ENCODE data around the gene TET3. TPM values are rescaled to one million over a fixed set of nuclear protein-coding genes. Genes with fewer than 3 reads are reported as not detected.

Gene TET3
- total and polyA plus RNA-seq, 2 donors (not counting 3 experiments of a cell fraction or from before 2014, with no cell fraction given), result 3.4 to 15.6 TPM

DNA sequence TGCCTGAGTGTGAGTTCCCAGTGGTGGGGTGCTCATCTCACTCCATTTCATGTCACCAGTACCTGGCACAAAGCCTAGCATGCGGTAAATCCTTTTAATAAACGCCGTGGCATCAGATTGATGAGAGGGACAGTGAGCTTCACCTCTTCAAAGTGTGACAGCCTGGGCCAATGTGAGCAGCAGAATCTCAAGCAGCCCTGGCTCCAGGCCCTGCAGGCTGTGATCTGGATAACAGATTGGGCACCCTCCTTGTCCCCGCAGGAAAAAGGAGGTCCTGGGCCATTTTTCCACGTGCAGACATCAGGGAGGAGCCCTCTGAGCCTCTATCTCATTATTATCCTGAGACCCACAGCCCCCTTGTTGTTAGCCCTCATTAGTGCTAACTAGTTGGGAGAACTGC lies 34.8 kb downstream of the TET3 start:
- H3K4me1 ChIP-seq (ENCODE audit: control insufficient read depth, extremely low read depth, insufficient read depth, low read length), result no peaks in the 10 kb centered on the region
- no peaks in the 10 kb centered on the region for H4K20me1 ChIP-seq (replicated peaks; ENCODE audit: control insufficient read depth, extremely low read depth, insufficient read depth, low read length)
- ChIA-PET CTCF (interaction anchor here (1.7 kb wide), 1 partner anchor 22 kb away, joined by 7 read pairs; no protein-coding TSS in a partner anchor), POLR2A (no interaction called here)
- H3K27me3 ChIP-seq (ENCODE audit: control insufficient read depth in 2 of 2, insufficient read depth in 2 of 2, low read length in 2 of 2), result no peaks in the 10 kb centered on the region
- H3K9me1 ChIP-seq (replicated peaks; ENCODE audit: control insufficient read depth, extremely low read depth, insufficient read depth, low read length), result no peaks in the 10 kb centered on the region
- no TSS peak for BruUV-seq (replicated peaks)
- H3K9ac ChIP-seq (replicated peaks; ENCODE audit: extremely low read depth, insufficient read depth, low read length), result no peak overlapping the region
- no peak overlapping the region for H3K4me3 ChIP-seq (replicated peaks in 1 of 3; ENCODE audit: insufficient read depth in 1 of 3, low read depth in 1 of 3, low read length in 3 of 3)
- no peak overlapping the region for H3K4me2 ChIP-seq (ENCODE audit: insufficient read depth, low read length)
- H3K36me3 ChIP-seq (ENCODE audit: control insufficient read depth in 2 of 2, extremely low read depth in 1 of 2, insufficient read depth in 2 of 2, low read length in 2 of 2), result no peaks in the 10 kb centered on the region
- DNase-seq (ENCODE audit: low read depth, low spot score), result no peak
- H2AFZ ChIP-seq (ENCODE audit: low read depth, low read length), result no peak overlapping the region
- FAIRE-seq, result no peak
- no peaks in the 10 kb centered on the region for H3K9me3 ChIP-seq (replicated peaks; ENCODE audit: control insufficient read depth, insufficient read depth, low read length)
- intact Hi-C loops (cut with micrococcal nuclease), result no loop called here
- no peak overlapping the region for H3K27ac ChIP-seq (ENCODE audit: insufficient read depth, low read depth, low read length)
- dilution Hi-C loops (cut with MboI; ENCODE audit: extremely low pct_ligation_motif_present, low sequenced_read_pairs), result no loop called here
- H3K79me2 ChIP-seq (ENCODE audit: control insufficient read depth, insufficient read depth, low read length), result peaks cover 12% of the 10 kb centered on the region
- TF ChIP-seq GATA2 (IDR thresholded peaks at IDR 0.05; ENCODE audit: insufficient read depth, insufficient read length, low read depth, low read length) (no peak), MYC (IDR thresholded peaks at IDR 0.05; ENCODE audit: low read depth, low read length) (no peak), FOS (IDR thresholded peaks at IDR 0.05; ENCODE audit: borderline replicate concordance, insufficient read depth, low read length) (no peak), POLR2AphosphoS5 (IDR thresholded peaks at IDR 0.05; ENCODE audit: insufficient read depth, low read depth, low read length) (no peak), EZH2 (IDR thresholded peaks at IDR 0.05; ENCODE audit: borderline replicate concordance, low read depth, low read length, severe bottlenecking) (no peak), POLR2A (IDR thresholded peaks at IDR 0.05; ENCODE audit: low read depth, low read length) (no peak), JUN (IDR thresholded peaks at IDR 0.05; ENCODE audit: borderline replicate concordance, insufficient read depth, insufficient read length, low read depth) (no peak)
- TF ChIP-seq, protein P1, sequence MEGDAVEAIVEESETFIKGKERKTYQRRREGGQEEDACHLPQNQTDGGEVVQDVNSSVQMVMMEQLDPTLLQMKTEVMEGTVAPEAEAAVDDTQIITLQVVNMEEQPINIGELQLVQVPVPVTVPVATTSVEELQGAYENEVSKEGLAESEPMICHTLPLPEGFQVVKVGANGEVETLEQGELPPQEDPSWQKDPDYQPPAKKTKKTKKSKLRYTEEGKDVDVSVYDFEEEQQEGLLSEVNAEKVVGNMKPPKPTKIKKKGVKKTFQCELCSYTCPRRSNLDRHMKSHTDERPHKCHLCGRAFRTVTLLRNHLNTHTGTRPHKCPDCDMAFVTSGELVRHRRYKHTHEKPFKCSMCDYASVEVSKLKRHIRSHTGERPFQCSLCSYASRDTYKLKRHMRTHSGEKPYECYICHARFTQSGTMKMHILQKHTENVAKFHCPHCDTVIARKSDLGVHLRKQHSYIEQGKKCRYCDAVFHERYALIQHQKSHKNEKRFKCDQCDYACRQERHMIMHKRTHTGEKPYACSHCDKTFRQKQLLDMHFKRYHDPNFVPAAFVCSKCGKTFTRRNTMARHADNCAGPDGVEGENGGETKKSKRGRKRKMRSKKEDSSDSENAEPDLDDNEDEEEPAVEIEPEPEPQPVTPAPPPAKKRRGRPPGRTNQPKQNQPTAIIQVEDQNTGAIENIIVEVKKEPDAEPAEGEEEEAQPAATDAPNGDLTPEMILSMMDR (IDR thresholded peaks at IDR 0.05; ENCODE audit: extremely low read depth in 1 of 2, insufficient read depth in 1 of 2, low read depth in 1 of 2, low read length in 2 of 2), result no peak
- TF ChIP-seq, protein P2, sequence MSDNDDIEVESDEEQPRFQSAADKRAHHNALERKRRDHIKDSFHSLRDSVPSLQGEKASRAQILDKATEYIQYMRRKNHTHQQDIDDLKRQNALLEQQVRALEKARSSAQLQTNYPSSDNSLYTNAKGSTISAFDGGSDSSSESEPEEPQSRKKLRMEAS (IDR thresholded peaks at IDR 0.05; ENCODE audit: insufficient read depth, insufficient read length), result no peak

All from endothelial cell of umbilical vein (primary cell).